Measurements from ENCODE around the gene RARRES1.

RARRES1 gene

GRCh38 chr3:158770741-158771350, 38.6 kb upstream of the RARRES1 start:
- TF ChIP-seq CTCF (conservative IDR thresholded peaks at IDR 0.05) (no peak), ZFX (IDR thresholded peaks at IDR 0.05) (no peak)
- H3K27ac ChIP-seq: no peak overlapping the region

GRCh38 chr3:158769952-158770740, 37.9 kb upstream of the RARRES1 start:
- TF ChIP-seq CTCF (conservative IDR thresholded peaks at IDR 0.05): no peak
- TF ChIP-seq ZFX (IDR thresholded peaks at IDR 0.05): no peak
- no peak overlapping the region for H3K27ac ChIP-seq

GRCh38 chr3:158769549-158769948, 37.3 kb upstream of the RARRES1 start:
- TF ChIP-seq ZFX (IDR thresholded peaks at IDR 0.05) (no peak), CTCF (conservative IDR thresholded peaks at IDR 0.05) (no peak)
- H3K27ac ChIP-seq: no peak overlapping the region

GRCh38 chr3:158768881-158769543, 36.8 kb upstream of the RARRES1 start:
- no peak for TF ChIP-seq CTCF (conservative IDR thresholded peaks at IDR 0.05)
- H3K27ac ChIP-seq: no peak overlapping the region

GRCh38 chr3:158768361-158768787, 36.1 kb upstream of the RARRES1 start:
- no peak overlapping the region for H3K27ac ChIP-seq
- TF ChIP-seq ZFX (IDR thresholded peaks at IDR 0.05): no peak
- no peak for TF ChIP-seq CTCF (conservative IDR thresholded peaks at IDR 0.05)

GRCh38 chr3:158766364-158766763, 34.1 kb upstream of the RARRES1 start:
- TF ChIP-seq CTCF (conservative IDR thresholded peaks at IDR 0.05) (no peak), ZFX (IDR thresholded peaks at IDR 0.05) (no peak)

More at GRCh38 chr3:158766364-158766763, 34.1 kb upstream of the RARRES1 start:
- no peak overlapping the region for H3K27ac ChIP-seq
